BJ (cell line): ENCODE measurements around the gene CCDC178. TPM values are rescaled to one million over a fixed set of nuclear protein-coding genes. Genes with fewer than 3 reads are reported as not detected.

ENCODE experiments used
- CTCF ChIA-PET: fragments of 350-600 bp; formaldehyde crosslinking; extraction: SDS; loops from one replicate; lab custom pipeline; 2021; ENCODE audit warnings: antibody characterized with exemption, inconsistent platforms; lab: Yijun Ruan, JAX
- POLR2A ChIA-PET: fragments of 300-600 bp; sonication (Branson Sonifier 250); formaldehyde crosslinking; extraction: SDS; loops from one replicate; lab custom pipeline; 2021; ENCODE audit warnings: antibody characterized with exemption; lab: Charles Lee
- DNase-seq: peaks from one replicate; pipeline ENCODE4 v3.0.0-alpha.2; 2011; ENCODE audit warnings: low read depth
- H3K27me3 ChIP-seq: 2 replicates; pipeline ENCODE4 v1.6.0; 2011; ENCODE audit warnings: low read length; ENCODE audit not compliant: control insufficient read depth, insufficient read depth
- H3K36me3 ChIP-seq: 2 replicates; pipeline ENCODE4 v1.5.1; 2011; ENCODE audit warnings: low read length; ENCODE audit not compliant: control insufficient read depth, insufficient read depth
- H3K4me3 ChIP-seq: 2 replicates; pipeline ENCODE4 v1.5.1; 2011; ENCODE audit warnings: low read depth, mild to moderate bottlenecking, control low read depth, low read length
- polyA plus RNA-seq: library from polyadenylated mRNA; depleted of rRNA; stranded (reverse); fragments of >200 nt; gene quantifications from 2 replicates; pipeline ENCODE4 v1.2.3, GENCODE V29; 2011
- TF ChIP-seq, protein P1 (sequence below): IDR thresholded peaks from 2 replicates; pipeline ENCODE4 v1.5.1; 2011; ENCODE audit warnings: low read depth, mild to moderate bottlenecking, control low read depth, inconsistent platforms, low read length, moderate library complexity; ENCODE audit not compliant: insufficient read depth

The CCDC178 gene
- polyA plus RNA-seq, 1 experiment: not detected

DNA sequence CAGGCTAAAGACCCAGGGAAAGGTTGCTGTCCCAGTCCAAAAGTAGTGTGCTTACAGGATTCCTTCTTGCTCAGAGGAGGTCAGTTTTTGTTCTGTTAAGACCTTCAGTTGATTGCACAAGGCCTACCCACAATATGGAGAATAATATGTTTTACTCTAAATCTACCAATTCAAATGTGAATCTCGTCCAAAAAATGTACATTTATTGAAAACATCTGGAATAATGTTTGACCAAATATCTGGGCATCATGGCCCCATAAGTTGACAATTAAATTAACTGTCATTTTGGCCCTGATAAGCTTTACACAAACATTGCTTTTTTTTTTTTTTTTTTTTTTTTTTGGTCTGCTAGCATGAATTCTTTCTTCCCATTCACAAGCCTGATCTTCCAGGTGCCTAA lies 109.8 kb downstream of the CCDC178 start:
- POLR2A ChIA-PET: no interaction called here
- Histone ChIP-seq H3K27me3 (no peaks in the 10 kb centered on the region), H3K36me3 (no peaks in the 10 kb centered on the region), H3K4me3 (no peak overlapping the region)
- TF ChIP-seq, protein P1, sequence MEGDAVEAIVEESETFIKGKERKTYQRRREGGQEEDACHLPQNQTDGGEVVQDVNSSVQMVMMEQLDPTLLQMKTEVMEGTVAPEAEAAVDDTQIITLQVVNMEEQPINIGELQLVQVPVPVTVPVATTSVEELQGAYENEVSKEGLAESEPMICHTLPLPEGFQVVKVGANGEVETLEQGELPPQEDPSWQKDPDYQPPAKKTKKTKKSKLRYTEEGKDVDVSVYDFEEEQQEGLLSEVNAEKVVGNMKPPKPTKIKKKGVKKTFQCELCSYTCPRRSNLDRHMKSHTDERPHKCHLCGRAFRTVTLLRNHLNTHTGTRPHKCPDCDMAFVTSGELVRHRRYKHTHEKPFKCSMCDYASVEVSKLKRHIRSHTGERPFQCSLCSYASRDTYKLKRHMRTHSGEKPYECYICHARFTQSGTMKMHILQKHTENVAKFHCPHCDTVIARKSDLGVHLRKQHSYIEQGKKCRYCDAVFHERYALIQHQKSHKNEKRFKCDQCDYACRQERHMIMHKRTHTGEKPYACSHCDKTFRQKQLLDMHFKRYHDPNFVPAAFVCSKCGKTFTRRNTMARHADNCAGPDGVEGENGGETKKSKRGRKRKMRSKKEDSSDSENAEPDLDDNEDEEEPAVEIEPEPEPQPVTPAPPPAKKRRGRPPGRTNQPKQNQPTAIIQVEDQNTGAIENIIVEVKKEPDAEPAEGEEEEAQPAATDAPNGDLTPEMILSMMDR: no peak
- no peak for DNase-seq
- CTCF ChIA-PET: no interaction called here

DNA sequence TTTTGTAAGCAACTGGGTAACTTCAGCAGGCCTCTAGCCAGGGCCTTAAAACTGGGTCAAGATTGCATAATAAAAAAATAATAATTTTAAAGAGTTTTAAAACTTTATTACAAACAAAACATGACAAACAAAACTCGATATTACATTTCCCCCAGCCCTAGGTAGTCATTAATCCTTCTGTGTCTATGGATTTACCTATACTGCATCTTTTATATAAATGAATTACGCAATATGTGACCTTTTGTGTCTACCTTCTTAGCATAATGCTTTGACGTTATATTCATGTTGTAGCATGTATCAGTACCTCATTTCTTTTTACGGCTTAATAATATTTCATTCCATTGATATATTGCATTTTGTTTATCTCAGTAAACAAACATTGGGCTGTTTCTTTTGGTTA lies 113.5 kb downstream of the CCDC178 start:
- ChIA-PET POLR2A (no interaction called here), CTCF (no interaction called here)
- Histone ChIP-seq H3K4me3 (no peak overlapping the region), H3K27me3 (no peaks in the 10 kb centered on the region), H3K36me3 (no peaks in the 10 kb centered on the region)
- TF ChIP-seq, protein P1: no peak
- no peak for DNase-seq

DNA sequence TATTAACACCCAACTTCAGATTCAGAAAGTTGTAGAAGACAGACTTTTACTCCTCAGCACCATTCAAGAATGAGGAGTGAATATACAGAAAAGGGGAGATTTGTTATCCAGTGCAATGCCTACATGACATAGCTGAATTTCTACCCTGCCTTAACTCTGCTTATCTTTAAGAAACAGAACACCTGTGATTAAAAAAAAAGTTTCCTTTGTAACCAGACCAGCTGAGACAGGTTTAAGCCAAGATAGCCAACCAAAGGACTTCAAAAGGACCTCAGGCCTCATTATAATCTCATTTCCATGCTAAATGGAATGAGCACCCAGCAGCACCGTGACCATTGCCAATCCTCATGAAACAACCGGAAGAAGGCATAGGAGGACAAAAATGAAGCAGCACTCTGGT lies 122.9 kb downstream of the CCDC178 start:
- TF ChIP-seq, protein P1: no peak
- POLR2A ChIA-PET: no interaction called here
- DNase-seq: no peak

DNA sequence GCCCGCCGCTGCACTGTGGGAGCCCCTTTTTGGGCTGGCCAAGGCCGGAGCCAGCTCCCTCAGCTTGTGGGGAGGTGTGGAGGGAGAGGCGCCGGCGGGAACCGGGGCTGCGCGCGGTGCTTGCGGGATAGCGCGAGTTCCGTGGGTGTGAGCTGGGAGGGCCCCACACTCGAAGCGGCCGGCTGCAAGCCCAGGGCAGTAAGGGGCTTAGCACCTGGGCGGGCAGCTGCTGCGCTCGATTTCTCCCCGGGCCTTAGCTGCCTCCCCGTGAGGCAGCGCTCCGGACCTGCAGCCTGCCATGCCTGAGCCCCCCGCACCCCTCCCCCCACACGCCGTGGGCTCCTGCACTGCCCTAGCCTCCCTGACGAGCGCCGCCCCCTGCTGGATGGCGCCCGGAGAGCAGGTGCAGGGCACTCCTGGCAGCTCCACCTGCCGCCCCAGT lies 124.4 kb downstream of the CCDC178 start:
- no peak for DNase-seq
- ChIA-PET POLR2A (no interaction called here), CTCF (no interaction called here)
- Histone ChIP-seq H3K27me3 (no peaks in the 10 kb centered on the region), H3K4me3 (no peak overlapping the region), H3K36me3 (no peaks in the 10 kb centered on the region)
- TF ChIP-seq, protein P1: no peak

More for the DNA sequence above, 122.9 kb downstream of the CCDC178 start:
- CTCF ChIA-PET: no interaction called here
- Histone ChIP-seq H3K36me3 (no peaks in the 10 kb centered on the region), H3K27me3 (no peaks in the 10 kb centered on the region), H3K4me3 (no peak overlapping the region)

DNA sequence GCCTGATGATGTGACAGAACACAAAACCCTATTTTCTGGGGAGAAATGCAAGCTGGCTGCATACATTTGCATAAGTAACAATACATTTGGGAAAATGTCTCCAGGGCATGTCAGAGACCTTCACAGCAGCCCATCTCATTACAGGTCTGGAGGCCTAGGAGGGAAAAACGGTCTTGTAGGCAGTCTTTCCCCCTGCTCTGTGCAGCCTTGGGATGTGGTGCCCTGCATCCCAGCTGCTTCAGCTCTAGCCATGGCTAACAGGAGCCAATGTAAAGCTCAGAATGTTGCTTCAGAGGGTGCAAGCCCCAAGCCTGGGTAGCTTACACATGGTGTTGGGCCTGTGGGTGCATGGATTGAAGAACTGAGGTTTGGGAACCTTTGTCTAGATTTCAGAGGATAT lies 133.0 kb downstream of the CCDC178 start:
- Histone ChIP-seq H3K36me3 (no peaks in the 10 kb centered on the region), H3K27me3 (no peaks in the 10 kb centered on the region), H3K4me3 (no peak overlapping the region)
- POLR2A ChIA-PET: no interaction called here
- no peak for DNase-seq
- TF ChIP-seq, protein P1: no peak
- CTCF ChIA-PET: no interaction called here
